NCI-H82 treated with DMSO at 0.1 percent for 48 hours (cell line): ENCODE measurements around the gene GLG1.

Experiments
- DNase-seq: peaks from one replicate; lab custom pipeline; 2025; ENCODE audit not compliant: unreplicated experiment; lab: John Stamatoyannopoulos, UW

The GLG1 gene

GRCh38 chr16:74611721-74612120 lies 4.8 kb upstream of the GLG1 start:
- no peak for DNase-seq

GRCh38 chr16:74608944-74609343 lies 2.0 kb upstream of the GLG1 start:
- no peak for DNase-seq

GRCh38 chr16:74608381-74608780 lies 1.5 kb upstream of the GLG1 start:
- no peak for DNase-seq

GRCh38 chr16:74607962-74608356 lies 1.0 kb upstream of the GLG1 start:
- no peak for DNase-seq

GRCh38 chr16:74607310-74607961 lies 522 bp upstream of the GLG1 start:
- no peak for DNase-seq

- DNase-seq = no peak
These were observed 981 bp downstream of the GLG1 start for GRCh38 chr16:74605746-74606520.

GRCh38 chr16:74605332-74605731 lies 1.6 kb downstream of the GLG1 start:
- no peak for DNase-seq

GRCh38 chr16:74603848-74604247 lies 3.1 kb downstream of the GLG1 start:
- DNase-seq = no peak

GRCh38 chr16:74601126-74601871 lies 5.6 kb downstream of the GLG1 start:
- DNase-seq = no peak

- DNase-seq = no peak
These were observed 10.3 kb downstream of the GLG1 start for GRCh38 chr16:74596586-74596985.

GRCh38 chr16:74592847-74593246 lies 14.1 kb downstream of the GLG1 start:
- DNase-seq = no peak

GRCh38 chr16:74591876-74592650 lies 14.9 kb downstream of the GLG1 start:
- DNase-seq = no peak

- DNase-seq = no peak
These were observed 20.0 kb downstream of the GLG1 start for GRCh38 chr16:74586948-74587347.

- no peak for DNase-seq
These were observed 21.0 kb downstream of the GLG1 start for GRCh38 chr16:74585846-74586443.

GRCh38 chr16:74583926-74584666 lies 22.8 kb downstream of the GLG1 start:
- DNase-seq = no peak

- no peak for DNase-seq
These were observed 23.9 kb downstream of the GLG1 start for GRCh38 chr16:74582970-74583369.

GRCh38 chr16:74580833-74581232 lies 26.1 kb downstream of the GLG1 start:
- no peak for DNase-seq

- DNase-seq = no peak
These were observed 28.1 kb downstream of the GLG1 start for GRCh38 chr16:74578838-74579237.

GRCh38 chr16:74578433-74578832 lies 28.5 kb downstream of the GLG1 start:
- no peak for DNase-seq

GRCh38 chr16:74577882-74578366 lies 29.0 kb downstream of the GLG1 start:
- DNase-seq = no peak
